Erythroblast (primary cell): ENCODE measurements around the gene CEACAM16.

Experiments
- GATA1 ChIP-seq: IDR thresholded peaks from 2 replicates; pipeline ENCODE4 v1.6.1; 2011; ENCODE audit warnings: low read depth, mild to moderate bottlenecking, control low read depth, low read length, moderate library complexity
- POLR2A ChIP-seq: IDR thresholded peaks from 2 replicates; pipeline ENCODE4 v1.6.1; 2011; ENCODE audit warnings: mild to moderate bottlenecking, low read length

DNA sequence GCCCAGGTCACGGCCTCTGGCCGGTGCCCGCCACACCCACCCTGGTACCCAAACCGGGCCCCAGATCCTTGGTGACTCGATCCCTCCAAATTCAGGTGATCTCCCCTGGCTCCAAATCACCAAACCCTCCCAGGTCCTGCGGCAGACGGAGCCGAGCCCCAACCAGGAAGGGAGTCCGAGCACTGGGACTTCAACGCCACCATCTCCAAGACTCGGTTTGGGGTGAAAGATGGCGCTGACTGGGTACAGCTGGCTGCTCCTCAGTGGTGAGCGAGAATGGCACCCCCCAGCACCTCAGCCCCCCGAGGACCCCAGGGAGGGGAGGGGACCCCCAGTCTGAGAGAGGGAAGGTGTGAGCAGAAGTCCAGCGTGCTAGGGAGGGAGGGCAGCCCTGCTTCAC, 2.3 kb downstream of the CEACAM16 start:
- no peak for TF ChIP-seq POLR2A
- no peak for TF ChIP-seq GATA1
